GM12872 (cell line): ENCODE results near the gene FANCD2.

ENCODE experiments used
- CTCF ChIP-seq: IDR thresholded peaks from 3 replicates; pipeline ENCODE4 v1.5.1; 2011; ENCODE audit warnings: low read depth, mild to moderate bottlenecking, low read length, moderate library complexity; ENCODE audit not compliant: insufficient read depth

Gene FANCD2

GRCh38 chr3:10136426-10137005, 110.3 kb downstream of the FANCD2 start:
- TF ChIP-seq CTCF = no peak

GRCh38 chr3:10137178-10137577, 110.9 kb downstream of the FANCD2 start:
- no peak for TF ChIP-seq CTCF

GRCh38 chr3:10140996-10141546, 114.8 kb downstream of the FANCD2 start:
- TF ChIP-seq CTCF = no peak

GRCh38 chr3:10142707-10143560, 116.7 kb downstream of the FANCD2 start:
- no peak for TF ChIP-seq CTCF

- TF ChIP-seq CTCF = no peak
Measured at GRCh38 chr3:10145685-10146084, 119.4 kb downstream of the FANCD2 start.

GRCh38 chr3:10149226-10149625, 123.0 kb downstream of the FANCD2 start:
- no peak for TF ChIP-seq CTCF

GRCh38 chr3:10150987-10151386, 124.8 kb downstream of the FANCD2 start:
- TF ChIP-seq CTCF = no peak
